GM03348 (cell line): ENCODE data around the gene HOXB6.

Experiments
- DNase-seq: peaks from one replicate; pipeline ENCODE4 v3.0.0; 2012; ENCODE audit warnings: low spot score

The HOXB6 gene

DNA sequence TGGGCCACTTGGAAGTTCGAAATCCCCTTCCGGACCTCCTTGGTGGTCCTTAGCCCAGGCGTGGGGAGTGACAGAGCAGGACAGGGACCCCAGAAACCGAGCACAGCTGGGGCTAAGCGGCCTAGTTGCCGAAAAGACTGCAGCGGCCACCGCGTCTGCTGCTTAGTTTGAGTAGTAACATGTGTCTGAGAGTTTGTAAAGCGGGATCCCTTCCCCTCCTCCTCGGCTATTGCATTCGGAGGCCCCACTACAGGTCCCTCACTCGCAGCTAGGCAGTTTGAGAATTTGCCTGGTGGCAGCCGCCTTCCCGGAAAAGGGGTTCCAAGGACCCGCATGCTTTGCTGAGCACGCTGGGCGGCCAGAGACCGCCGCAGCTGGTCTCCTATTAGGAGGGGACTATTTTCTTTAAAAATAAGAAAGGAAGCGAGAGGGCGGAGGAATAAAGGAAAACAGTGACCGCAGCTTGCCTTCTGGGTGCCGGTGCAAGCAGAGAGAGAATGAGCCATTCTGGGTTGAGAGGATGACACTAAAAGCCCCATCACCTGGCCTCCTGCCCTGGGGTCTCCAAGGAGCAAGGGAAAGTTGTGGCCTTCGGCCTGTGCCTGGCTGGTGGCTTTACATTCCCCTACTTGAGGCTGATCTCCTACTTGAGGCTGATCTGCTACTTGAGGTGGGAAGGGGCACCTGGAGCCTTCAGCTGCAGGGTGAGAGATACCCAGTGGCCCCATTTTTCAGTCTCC is 10.1 kb downstream of the HOXB6 start:
- no peak for DNase-seq

DNA sequence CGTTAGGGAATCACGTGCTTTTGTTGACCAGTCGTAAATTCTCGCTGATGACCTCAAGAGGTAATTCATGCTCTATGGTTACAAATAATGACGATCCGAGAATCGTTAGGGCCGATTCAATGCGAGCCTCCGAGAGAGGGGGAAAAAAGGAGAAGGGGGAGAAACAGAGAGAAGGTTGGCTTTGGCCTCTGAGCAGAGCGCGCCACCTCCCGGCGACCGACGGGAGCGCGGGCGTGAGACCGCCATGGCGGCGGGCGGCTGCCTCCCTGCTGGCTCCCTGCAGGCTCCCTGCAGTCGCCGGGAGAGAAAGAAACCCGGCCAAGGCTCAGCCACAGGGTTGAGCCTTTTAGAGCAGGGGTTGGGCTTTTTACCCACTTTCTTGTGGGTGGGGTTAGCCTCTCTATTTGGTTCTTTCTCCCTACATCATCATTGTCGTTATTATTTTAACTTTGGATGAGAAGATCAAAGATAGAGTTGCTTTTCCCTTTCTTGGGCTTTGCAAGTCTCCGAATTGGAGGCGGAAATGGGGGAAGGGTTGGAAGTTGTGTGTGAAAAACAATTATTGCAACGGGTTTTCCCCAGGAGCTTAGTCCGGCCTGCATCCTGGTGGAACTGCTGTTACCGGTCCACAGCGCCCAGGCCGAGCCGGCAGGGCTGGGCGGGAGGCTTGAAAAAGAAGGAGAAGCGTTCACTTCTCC is 10.8 kb downstream of the HOXB6 start:
- peak; percentile 91 for DNase-seq

DNA sequence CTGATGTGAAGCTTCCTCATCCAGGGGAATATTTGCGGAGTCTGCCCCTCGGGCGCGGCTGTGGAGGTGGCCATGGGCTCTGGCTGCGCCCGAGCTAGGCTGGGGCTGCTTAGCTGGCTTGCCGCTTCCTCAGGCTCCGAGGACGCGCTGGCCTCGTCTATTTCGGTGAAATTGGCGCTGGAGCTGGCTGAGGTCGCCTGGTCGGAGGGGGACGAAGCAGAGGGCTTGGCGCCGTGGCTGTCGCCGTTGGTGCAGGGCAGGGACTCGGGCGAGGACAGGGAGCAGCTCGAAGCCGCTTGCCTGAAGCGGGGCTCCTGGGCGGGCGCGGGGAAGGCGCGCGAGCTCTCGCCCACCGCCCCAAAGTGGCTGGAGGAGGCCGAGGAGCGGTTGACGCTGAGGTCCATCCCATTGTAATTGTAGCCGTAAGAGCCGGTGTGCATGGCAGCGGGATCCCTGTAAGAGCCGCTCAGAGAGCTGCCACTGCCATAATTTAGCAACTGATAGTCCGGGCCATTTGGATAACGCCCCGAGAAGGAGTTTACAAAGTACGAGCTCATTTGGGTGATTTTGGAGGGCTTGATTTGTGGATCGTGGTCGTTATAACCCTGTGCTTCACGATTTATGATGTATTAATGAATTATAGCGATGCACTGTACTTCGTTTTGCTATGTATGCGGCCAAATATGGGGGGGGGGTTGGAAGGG is 11.5 kb downstream of the HOXB6 start, which contains the start of gene HOXB5:
TSS of gene HOXB5 (minus strand) at position 654 of the 704 bp plus-strand sequence. CDS start at position 557, 97 bp downstream.
- no peak for DNase-seq

DNA sequence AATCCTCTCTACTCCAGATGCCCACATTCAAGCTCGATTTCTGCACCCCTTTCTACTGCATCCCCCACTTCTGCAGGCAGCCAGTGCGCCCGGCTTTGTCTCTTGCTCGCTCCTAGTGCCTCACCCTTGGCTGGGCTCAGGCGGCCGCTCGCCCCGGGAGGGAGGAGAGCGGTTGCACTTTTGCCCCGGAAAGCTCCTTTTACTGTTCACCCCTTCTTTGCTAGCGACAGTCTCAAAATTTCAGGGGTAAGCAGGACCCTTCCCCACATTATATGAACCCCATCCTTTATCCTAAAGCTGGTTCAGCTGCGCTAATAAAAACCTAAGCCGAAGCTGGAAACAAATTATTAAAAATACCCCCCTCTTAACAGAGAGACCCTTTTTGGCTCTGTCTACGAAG is 12.2 kb downstream of the HOXB6 start:
- no peak for DNase-seq

DNA sequence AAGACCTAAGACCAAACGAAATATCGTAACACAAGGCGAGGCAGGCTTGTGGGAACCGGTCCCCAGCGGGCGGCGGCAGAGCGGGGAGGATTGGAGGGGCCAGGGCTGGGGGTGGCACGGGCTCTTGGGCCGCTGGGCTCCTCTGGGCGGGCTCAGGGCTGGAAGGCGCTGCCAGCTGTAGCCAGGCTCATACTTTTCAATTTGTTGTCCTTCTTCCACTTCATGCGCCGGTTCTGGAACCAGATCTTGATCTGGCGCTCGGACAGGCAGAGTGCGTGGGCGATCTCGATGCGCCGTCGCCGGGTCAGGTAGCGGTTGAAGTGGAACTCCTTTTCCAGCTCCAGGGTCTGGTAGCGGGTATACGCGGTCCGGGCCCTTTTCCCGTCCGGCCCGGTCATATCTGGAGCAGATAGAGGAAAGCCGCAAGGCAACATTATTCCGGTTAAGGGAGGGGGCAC is 12.7 kb downstream of the HOXB6 start:
- DNase-seq: no peak

DNA sequence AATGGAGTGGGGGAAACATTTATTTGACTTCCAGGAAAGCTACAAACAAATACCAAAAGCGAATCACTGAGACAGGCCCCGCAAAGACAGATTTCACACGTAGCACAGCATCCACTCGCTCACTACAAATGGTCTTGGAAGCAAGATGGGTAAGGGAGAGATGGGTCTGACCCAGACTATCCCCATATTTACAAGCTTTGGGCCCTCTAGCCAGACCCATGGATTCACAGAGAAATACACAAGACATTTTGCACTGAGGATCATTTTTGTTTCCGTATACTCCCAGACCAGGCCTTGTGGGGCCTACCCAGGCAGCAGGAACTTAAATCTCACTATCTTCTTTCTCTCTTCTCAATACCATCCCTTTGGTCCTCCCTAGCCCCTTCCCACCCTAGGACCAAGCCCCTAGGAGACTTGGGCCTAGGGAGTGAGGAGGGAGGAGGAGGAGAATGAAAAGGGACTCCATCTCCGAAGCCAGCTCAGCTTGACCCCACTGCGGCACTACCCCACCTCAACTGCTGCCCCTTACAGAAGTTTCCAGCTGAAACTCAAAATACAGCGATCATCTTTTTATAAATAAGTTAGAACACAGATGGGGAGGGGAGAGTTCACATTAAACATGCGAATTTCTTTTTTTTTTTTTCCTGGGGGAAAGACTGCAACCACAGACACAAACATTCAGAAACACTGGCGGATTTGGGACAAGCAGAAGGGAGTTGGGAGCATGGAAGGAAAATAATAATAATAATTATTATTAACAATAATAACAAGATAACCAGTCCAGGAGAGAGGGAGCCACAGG is 13.3 kb downstream of the HOXB6 start:
- no peak for DNase-seq

DNA sequence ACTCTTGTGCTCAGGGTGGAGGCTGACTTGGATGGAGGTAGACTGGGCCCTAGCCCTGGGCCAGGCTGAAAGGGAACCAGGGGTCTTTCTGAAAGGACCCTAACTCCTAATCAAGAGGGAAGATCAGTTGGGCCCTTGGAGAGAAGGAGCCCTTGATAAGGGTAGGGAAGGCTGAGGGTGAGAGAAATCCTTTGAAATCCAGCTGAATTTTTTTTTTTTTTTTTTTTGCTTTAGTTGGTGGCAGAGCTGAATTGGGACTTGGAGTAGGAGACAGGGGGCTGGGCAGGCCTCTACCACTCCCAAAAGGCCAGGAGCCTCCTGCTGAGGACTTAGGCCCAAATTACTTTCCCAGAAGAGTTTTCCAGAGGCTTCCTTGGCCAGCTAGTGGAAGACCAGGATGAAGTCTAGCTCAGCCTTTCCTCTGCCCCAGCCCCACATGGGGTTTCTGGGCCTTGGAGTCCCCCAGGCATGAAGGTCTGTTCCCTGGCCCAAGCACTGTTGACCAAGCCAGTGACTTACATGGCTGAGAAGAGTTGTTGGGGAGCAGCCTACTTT is 14.1 kb downstream of the HOXB6 start:
- DNase-seq: no peak

DNA sequence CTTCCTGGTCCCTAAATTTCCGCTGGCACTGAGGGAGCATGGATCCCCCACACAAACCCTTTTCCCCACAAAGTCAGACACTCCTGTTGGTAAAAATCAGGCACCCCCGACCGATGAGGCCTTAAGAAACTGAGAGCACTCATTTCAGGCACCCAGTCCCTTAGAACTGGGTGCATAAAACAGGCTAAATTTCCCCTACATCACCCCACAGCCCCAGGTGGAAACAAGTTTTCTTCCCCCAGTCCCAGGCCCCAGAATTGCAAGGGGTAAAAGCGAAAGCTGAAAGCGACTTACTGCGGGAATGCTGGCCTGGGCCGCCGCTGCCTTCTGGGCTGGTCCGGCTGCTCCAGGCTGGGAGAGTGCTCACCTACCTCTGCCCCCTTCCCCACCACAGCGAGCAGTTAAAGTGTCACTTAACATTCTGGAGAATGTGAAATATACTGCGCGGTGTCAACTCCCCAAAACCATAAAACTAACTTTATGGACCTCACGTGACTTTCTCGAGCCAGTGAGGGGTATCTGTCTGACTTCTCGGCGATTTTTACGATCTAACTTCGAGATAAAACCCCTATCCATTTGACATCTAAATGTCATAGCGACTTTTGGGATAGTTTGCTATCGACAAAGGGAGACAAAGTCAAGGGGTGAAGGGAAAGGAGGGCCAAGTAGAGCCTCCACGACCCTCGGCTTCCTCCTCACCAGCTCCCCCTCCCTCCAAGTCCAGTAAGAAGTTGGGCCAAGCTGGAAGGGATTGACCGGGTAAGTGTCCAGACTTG is 14.8 kb downstream of the HOXB6 start, which contains the start of gene HOXB3:
TSS of gene HOXB3 (minus strand) at position 411 of the 776 bp plus-strand sequence. CDS start 37,767 bp downstream, outside the sequence.
- no peak for DNase-seq

DNA sequence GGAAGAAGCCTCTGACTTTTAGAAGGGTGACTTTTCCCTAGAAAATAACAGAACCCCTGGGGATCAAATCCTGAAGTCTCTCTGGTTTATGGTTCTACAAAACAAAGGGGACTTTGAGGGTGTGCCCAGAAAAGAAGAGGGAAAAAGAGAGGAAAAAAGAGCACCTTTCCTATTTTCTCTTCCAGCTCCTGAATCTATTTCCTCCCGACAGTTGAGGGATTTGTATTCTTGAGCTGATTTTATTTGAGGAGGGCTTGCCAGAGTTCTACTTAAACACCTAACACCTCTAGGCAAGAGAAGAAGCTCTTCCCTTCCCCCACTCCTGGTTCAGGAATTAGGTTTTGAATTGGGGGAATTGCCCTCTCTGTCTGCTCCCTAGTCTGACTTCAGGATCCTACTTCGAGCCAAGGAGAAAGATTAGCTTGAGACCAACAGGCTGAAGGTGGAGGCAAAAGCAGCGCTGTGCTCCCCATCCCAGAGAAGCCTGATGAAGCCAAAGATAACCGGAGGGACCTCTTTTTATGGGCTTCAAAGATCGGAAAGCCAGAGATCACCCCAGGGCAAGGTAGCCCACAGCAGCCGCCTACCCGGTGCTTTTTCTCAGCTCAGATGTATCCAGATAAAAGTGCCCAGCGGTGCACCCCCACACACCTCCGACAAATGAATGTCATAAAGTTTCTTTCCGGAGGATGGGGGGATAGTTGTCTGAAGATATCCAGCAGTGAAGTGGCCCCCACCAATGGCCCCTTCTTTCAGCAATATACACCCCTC is 15.5 kb downstream of the HOXB6 start:
- DNase-seq: no peak

DNA sequence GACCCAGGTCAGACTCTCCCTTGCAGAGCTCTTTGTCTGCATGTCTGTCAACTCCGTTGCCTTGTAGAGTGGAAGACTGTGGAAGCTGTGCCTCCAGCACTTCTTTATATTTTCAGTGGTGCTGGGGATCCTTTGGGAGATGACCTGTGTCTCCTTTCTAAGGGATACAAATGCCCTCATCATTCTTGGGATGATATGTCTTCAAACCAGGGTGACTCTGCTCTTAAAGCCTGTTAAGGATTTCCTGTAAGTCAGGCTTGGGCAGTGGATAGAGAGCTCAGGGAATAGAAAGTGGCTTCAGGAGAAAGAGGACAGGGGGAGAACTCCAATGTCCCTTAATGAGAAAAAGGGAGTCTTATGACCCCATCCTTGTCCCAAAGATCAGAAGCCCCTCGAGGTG is 16.3 kb downstream of the HOXB6 start:
- no peak for DNase-seq

DNA sequence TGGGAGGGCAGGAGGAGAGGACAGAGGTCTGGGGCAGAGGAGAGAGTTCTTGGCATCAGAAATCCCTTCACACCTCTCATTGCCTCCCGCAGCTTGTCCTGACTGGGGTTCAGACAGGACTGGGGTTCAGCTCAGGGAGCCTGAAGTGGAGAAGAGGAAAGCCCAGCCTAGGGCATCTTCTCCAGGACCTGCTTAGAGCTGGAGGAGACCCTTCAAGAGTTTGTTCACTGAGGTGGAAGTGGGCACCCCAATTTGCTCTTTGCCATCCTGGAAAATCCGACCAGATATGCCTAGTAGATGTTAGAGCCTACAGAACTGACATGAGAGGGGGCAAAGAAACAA is 16.7 kb downstream of the HOXB6 start:
- DNase-seq: no peak

DNA sequence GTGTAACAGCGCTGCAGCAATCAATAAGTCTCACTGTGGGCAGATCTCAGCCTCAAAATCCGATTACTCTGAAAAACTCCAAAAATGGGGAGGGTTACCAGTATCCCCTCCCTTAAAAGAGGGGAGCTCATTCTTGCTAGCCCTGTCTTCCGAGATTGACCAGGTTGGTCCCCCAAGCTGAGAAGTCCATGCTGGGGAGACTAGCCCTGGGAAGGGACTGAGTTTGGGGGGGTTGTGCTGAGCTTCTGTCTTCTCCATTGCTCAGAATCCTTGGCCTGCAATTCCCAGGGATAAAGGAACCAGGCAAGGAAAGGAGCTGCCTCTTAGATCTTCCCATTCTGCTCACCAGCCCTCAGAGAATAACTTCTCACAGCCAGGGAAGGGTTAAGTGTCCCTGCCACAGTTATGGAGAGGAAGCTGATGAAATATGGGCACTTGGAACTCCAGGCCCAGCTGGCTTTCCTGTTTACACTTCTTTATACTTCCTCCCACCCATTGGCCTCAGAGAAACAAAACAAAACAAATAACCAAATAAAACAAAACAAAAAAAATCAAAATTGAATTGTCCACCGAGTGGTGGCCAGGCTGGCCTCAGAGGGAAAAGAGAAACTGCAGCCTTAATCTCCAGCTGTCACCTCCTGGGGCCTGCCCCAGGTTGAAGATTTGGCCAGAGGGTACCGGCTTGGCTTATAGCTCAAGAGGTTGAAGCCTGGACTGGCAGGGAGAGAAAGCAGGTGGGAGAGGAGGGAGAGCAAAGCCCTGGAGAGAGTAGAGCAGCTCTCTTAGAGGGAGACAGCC is 17.3 kb downstream of the HOXB6 start:
- no peak for DNase-seq

DNA sequence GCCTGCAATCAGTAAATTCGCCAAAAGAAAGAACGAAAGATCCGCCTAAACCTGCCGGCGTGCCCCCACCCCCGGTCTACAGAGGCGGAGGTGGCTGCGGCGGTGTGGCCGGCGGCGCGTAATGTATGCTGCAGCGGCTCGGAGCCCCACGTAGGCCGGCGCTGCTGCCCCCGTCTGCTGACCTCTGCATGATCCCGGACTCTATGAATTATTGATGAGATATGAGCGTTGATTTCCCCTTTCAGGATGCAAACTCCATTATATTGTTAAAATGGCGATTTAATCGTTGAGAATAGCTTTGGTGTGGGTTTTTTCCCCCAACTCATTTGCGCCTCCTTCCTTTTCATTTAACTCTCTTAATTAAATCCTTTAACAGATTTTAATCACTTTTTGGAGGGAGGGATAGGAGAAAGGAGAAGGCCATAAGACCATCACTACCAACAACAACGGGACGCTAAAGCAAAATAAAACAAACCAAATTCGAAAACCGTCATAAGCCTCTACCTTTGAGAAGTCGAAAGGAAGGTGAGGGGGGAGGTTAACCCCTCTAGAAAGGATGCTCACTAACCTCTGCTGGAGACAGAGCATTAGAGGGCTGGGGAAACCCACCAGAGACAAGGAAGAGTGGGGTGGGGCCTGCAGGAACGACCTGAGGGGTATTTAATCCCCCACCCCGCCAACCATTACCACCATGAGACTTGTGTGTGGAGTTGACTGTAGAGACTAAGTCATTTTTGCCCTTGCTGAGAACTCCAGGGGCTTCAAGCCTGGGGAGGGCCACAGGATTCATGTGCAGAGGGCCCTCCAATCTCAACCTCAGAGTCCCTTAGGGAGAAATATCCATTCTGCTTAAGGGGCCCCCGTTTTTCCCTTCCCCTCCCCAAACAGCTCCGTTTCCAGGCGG is 18.2 kb downstream of the HOXB6 start:
- DNase-seq: no peak

DNA sequence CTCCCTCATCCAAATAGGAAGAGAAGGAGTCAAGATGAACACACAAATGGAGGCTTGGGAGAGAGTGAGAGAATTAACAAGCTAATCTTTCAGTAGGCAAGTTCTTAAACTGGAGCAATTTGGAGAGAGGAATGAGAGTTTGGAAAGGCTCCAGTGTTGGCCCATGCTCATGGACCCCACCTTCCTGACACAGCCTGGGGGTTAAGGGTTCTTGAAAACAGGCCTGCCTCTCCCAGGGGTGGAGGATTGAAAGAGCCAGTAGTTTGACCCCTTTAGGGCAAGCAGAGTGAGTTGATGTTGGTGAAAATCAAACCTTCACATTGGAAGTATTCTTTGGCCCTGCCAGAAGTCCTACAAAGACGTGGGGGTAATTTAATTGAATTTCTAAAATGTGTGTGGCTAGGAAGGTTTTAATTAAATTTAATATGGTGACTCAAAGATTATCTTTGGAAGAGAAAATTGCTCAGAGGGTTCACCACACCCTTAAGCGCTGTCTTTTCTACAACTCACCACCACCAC is 20.5 kb downstream of the HOXB6 start:
- no peak for DNase-seq

DNA sequence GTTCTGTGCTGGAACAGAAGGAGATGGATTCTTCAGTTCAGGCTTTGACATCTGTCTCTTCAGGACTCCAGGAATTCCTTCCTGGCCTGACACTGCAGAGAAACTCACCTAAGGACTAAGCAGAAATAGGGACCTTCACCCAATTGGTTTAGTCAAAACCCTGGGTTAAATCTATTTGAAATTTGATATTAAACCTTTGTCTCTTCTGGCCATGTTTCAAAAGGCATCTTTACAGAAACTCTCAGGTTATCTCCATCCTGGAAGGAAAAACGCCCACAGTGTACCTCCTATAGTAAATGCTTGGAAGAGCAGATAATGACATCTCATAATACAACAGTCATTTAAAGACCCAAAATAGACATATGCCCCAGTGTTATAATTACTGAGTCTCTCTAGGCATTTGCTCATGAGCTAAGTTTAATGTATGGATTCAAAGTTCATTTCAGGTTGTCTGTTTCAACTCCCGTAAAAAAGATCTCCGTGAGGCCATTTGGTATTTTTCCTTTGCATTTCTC is 21.0 kb downstream of the HOXB6 start:
- no peak for DNase-seq

DNA sequence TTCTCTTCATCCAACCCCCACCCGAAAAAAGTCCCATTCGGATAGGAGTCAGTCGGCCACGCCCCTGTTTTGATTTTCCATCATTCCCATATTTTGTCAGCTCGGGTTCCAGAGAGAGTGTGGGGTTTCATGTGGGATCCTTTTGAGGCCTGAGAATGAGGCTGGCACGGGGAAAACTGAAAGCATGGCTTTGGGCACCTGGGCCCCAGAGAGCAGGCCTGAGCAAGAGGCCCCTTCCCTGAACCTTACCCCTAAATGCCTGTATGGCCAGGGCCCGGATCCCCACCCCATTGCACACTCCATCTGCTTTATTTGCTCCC is 22.1 kb downstream of the HOXB6 start:
- no peak for DNase-seq

DNA sequence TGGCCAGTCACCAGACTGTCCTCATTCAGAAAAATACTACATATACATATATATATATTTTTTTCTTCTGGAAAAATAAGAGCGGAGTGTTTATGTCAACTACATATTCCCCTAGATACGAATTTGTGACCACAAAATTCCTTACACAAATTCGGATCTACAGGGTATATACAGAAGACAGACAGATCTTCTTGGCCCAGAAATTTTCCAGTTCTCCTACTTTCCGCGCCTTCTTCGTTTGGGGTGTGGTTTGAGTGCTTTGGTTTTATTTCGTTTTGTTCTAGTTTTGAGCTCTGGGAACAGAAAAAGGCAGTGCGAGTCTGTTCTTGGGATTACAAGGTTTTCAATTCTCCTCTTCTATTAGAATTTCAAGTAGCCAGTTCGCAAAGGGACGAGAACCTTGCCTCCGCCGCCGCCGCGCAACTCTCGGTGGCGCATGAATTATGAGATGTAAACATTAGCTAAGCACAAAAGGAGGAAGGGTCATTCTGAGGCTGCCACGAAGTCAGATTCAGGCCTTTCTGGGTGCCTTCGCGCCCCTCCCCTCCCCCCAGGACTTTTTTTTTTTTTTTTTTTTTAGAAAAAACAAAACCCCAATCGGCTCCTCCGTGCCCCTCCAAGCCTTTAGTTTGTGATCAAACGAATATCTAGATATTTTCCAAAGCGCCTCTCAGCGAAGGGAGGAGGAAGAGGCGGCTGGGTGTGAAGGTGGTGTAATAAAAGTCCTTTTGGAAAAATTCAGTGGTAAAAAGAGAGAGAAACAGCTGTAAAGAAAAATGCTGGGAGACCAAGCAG is 24.8 kb downstream of the HOXB6 start:
- DNase-seq: no peak
